ENCODE measurements around the gene HAP1. TPM values are rescaled to one million over a fixed set of nuclear protein-coding genes. Genes with fewer than 3 reads are reported as not detected.
A peak's percentile ranks its signal among the peaks of the same experiment; 100 is the strongest.

Gene HAP1
- total RNA-seq, 1 experiment from 2014 or later: 2.5 TPM

DNA sequence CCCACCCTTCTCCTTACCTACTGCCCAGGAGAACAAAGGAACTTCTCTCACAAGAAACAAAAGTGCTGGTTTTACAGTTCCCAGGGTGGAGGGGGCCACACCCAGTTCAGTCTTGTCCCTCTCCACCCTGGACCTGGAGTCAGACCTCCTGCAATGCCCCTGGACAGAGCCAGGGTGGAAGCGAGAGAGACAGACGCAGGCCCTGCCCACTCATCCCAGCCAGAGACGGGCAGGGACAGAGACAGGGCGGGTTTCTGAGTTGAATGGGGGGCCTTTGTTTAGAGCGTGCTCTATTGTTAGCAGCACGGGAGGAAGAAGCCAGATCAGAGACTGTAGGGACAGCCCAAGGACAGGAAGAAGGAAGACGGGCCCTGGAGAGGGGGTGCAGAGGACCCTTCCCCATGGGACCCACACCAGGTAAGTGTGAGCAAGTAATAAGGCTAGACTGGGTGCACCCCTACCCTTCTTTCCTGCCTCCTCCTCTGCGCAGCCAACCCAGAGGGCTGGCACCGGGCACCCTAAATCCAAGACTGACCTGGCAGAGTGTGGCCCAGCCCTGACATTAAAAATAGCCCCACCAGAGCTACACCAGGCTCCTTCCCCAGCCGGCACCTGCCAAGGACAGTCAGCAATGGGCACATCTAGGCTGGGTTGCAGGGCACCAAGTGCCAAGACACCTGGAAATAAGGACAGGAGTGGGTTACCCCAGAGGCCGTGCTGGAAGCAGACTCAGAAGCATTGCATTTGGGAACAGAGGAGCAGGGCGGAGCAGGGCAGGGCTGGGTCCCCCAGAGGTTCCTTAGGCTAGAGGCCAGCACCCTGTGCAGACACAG lies 41.2 kb upstream of the HAP1 start:
- Histone ChIP-seq H3K23ac (ENCODE audit: insufficient read length, low read depth, low read length) (no peak overlapping the region), H3K4me1 (ENCODE audit: insufficient read depth, low read length) (peaks cover 7% of the 10 kb centered on the region; the same call in 1 of the 2 replicates), H3T11ph (ENCODE audit: low read length) (no peak overlapping the region), H3K27ac (ENCODE audit: insufficient read length, low read depth, low read length) (no peak overlapping the region), H2AFZ (ENCODE audit: low read length) (no peak overlapping the region), H2BK5ac (ENCODE audit: insufficient read length, low read length) (no peak overlapping the region), H4K5ac (ENCODE audit: insufficient read length, low read depth, low read length) (no peak overlapping the region), H2BK120ac (ENCODE audit: low read depth, low read length, poor library complexity, severe bottlenecking) (no peak overlapping the region), H3K18ac (ENCODE audit: insufficient read length, low read depth, low read length) (no peak overlapping the region), H3K79me2 (ENCODE audit: insufficient read depth, low read length) (no peaks in the 10 kb centered on the region; the same call in 1 of the 2 replicates), H2BK20ac (ENCODE audit: low read depth, low read length, poor library complexity, severe bottlenecking) (no peak overlapping the region), H3K14ac (ENCODE audit: insufficient read depth, low read length) (peak overlapping the region; percentile 38; the same call in 1 of the 2 replicates), H3K79me1 (ENCODE audit: insufficient read depth, low read depth, low read length, poor library complexity, severe bottlenecking) (no peaks in the 10 kb centered on the region), H4K8ac (replicated peaks; ENCODE audit: insufficient read length, low read depth, low read length) (no peak overlapping the region), H3K23me2 (ENCODE audit: insufficient read length, low read depth, low read length, poor library complexity, severe bottlenecking) (no peaks in the 10 kb centered on the region), H2BK12ac (ENCODE audit: insufficient read length, low read depth, low read length) (no peak overlapping the region), H2AK5ac (ENCODE audit: insufficient read length, low read length) (no peak overlapping the region), H3K4ac (ENCODE audit: low read depth, low read length) (no peak overlapping the region), H2BK15ac (ENCODE audit: low read depth, low read length) (no peak overlapping the region), H3K27me3 (ENCODE audit: insufficient read depth, low read length) (no peaks in the 10 kb centered on the region), H3K9ac (ENCODE audit: extremely low read depth, insufficient read length, low read length) (no peak overlapping the region), H3K56ac (ENCODE audit: insufficient read length, low read depth, low read length) (no peak overlapping the region), H4K91ac (ENCODE audit: insufficient read length, low read depth, low read length) (no peak overlapping the region), H4K20me1 (ENCODE audit: control insufficient read depth, insufficient read depth, insufficient read length) (no peaks in the 10 kb centered on the region), H3K4me2 (ENCODE audit: insufficient read depth, insufficient read length, low read length) (no peak overlapping the region), H3K9me3 (ENCODE audit: control insufficient read depth, low read depth, low read length) (no peaks in the 10 kb centered on the region)
- H3K4me1 Mint-ChIP-seq: peaks cover 53 to 61% of the 10 kb centered on the region in 2 experiments
- TF ChIP-seq, protein P1, sequence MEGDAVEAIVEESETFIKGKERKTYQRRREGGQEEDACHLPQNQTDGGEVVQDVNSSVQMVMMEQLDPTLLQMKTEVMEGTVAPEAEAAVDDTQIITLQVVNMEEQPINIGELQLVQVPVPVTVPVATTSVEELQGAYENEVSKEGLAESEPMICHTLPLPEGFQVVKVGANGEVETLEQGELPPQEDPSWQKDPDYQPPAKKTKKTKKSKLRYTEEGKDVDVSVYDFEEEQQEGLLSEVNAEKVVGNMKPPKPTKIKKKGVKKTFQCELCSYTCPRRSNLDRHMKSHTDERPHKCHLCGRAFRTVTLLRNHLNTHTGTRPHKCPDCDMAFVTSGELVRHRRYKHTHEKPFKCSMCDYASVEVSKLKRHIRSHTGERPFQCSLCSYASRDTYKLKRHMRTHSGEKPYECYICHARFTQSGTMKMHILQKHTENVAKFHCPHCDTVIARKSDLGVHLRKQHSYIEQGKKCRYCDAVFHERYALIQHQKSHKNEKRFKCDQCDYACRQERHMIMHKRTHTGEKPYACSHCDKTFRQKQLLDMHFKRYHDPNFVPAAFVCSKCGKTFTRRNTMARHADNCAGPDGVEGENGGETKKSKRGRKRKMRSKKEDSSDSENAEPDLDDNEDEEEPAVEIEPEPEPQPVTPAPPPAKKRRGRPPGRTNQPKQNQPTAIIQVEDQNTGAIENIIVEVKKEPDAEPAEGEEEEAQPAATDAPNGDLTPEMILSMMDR (conservative IDR thresholded peaks at IDR 0.05): no peak
- no peaks in the 10 kb centered on the region for H3K9me3 Mint-ChIP-seq
- no CpG with 5 or more reads among the region's 12 CpGs for WGBS (ENCODE audit: extremely low coverage, insufficient read length, low lambda C conversion rate)
- H3K36me3 Mint-ChIP-seq (ENCODE audit: insufficient read depth in 1 of 3, low read depth in 3 of 3): peaks cover 6 to 17% (median 14%) of the 10 kb centered on the region in 3 experiments; a peak in 6 of 7 replicates
- peak overlapping the region; percentile 68 to 96 (median 95); a peak in 6 of 7 replicates for H3K27ac Mint-ChIP-seq
- H3K4me3 Mint-ChIP-seq: peak overlapping the region; percentile 34 to 53; a peak in 3 of 5 replicates
- DNase-seq: peak; percentile 81
- no peaks in the 10 kb centered on the region for H3K27me3 Mint-ChIP-seq (ENCODE audit: low read depth)
